Hematopoietic multipotent progenitor cell treated with erythropoietin and hydrocortisone succinate and interleukin-3 and kit ligand, for 8 days (in vitro differentiated cells): ENCODE measurements around the gene TMEM250.

Experiments
- DNase-seq: peaks from one replicate; pipeline ENCODE4 v3.0.0-alpha.2; 2015

TMEM250 gene

DNA sequence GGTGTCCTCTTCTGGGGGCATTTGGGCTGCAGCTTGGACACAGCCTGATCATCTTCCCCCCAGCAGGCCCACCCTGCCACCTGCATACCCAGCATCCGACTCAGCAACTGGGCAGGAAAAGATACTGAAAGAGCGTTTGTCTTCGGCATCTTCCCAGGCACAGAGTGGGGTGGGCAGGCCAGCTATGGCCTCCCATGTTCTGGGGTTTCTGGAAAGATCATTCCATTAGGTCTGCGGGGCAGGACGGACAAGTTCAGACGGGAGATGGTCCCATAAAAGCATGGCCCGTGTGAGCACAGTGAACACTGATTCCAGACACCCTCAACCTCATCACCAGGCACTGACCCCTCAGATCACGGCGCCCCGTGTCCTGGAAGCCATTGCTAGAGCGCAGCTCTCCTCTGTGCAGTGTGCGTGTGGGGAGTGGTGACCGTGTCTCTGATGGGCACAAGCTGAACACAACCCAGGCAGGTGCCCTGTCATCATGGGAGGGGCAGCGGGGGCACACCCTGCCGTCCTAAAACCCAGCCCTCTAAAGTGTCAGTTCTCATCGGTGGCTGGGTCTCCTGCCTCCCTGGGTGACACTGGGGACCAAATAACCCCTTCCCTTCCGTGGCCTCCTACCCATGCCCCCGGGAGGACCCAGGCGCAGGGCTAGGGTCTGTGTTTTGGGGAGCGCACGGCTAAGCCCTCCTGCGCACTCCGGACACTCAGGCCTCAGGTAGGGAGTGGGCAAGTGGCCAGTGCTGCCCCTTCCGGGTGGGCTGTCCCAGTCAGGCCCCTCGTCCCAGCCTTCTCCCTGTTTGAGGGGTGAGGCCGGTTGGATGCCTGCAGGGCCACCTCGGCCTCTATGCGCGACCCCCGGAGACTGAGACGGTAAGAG, 13.2 kb upstream of the TMEM250 start:
- DNase-seq: no peak

DNA sequence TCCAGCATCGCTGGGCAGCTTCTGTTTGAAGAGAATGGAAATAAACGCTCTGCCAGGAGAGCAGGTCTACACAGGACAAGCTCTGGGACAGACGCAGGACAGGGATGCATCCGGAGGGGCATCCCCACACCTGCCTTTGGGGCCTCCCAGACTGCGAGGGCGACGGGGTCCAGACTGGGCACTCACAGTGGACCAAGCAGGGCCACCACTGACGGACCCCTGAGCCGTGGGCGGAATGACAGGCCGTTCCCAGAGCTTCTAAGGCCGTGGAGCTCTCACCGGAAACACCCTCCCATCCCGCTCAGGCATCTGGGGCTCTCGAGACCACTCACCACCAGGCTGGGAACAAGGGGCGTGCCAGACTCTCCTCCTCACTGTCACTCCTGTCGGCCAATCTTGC, 10.5 kb upstream of the TMEM250 start:
- no peak for DNase-seq

DNA sequence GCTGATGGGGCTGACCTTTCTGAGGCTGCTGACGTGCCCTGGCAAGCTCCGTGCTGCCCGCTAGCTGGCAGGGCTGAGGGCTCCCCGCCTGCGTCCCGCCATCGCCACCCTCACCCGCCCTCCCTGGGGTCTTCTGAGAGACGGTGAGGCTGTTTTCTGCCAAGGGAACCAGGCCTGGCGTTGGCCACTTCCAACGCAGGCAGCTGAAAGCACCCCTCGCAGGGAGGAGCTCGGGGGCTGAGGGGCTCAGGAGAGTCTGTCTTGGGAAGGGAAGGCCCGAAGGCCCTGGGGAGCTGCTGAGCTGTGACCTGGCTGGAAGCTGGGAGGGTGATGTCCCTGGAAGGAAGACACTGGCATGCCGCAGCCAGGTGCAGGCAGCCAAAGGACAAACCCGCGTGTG, 9.8 kb upstream of the TMEM250 start:
- no peak for DNase-seq

DNA sequence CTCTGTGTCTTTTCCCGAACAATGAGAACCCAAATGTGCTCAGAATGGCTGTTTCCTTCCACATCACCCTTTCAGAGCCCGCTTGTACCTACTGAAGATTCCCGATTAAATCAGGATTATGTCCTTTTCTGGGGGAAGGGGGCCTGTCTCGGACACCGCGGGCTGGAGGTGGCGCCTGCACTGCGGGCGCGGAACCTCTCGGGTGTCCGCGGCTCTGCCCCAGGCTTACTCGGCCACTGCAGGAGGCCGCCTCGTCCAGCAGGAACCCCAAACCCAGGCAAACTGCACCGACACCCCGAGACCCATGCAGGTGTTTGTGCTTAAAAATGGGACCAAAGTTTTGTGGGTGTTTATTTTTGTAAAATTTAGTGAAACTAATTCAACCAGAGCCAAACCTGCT, 8.6 kb upstream of the TMEM250 start:
- DNase-seq: no peak

DNA sequence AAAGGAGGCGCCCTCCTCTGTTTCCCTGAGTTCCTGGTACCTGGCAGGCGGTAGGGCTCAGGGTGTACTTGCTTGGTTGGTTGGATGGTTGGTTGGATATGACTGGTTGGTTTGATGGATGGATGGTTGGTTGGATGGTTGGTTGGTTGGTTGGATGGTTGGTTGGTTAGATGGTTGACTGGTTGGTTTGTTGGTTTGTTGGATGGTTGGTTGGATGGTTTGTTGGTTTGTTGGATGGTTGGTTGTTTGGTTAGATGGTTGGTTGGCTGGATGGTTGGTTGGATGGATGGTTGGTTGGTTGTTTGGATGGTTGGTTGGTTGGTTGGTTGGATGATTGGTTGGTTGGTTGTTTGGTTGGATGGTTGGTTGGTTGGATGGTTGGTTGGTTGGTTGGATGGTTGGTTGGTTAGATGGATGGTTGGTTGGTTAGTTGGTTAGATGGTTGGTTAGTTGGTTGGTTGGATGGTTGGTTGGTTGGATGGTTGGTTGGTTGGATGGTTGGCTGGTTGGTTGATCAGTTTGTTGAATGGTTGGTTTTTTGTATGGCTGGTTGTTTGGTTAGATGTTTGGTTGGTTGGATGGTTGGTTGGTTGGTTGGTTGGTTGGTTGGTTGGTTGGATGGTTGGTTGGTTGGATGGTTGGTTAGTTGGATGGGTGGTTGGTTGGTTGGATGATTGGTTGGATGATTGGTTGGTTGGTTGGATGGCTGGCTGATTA, 6.5 kb upstream of the TMEM250 start:
- DNase-seq: no peak

DNA sequence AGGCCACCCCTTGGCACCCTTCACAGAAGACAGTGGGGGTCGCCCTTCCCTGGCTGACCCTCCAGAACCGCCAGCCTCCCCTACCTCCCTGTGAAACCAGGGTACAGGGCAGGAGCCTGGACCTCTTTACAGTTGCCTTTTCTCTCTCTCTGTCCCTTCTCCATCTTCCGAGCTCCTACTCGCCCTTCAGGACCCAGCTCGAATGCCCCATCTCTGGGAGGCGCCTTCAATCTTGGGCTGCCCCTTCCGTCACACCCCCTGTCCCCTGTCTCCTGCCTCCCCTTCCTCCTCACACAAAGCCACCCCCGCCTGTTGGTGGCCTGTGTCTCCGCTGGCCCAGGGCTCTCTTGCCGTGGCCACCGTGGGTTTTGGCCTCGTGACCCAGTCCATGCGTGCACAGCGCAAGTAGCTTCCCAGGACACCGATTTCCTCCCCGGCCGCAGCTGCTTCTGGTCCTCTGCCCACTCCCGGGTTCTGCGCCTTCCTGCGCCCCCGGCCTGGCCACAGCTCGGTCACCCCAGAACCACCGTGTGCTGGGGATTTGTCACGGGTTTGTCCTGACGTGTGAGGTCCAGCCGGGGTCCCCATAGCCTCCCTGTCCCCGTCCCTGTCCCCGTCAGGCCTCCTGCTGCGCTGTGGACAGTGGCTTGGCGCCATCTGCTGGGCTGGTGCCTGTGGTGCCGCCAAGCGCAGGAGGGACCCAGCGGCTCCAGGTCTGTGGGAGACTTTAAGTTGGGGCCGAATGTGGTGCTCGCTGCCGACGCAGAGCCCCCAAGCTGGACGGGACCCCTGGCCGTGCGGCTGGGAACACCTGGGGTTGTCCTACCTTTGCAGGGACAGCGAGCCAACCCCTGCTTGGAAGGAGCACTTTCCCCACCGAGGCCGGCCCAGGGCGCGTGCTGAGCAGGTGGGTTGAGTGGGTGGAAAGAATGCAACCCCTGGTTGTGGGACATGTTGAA, 4.0 kb upstream of the TMEM250 start:
- DNase-seq: peak; percentile 73

DNA sequence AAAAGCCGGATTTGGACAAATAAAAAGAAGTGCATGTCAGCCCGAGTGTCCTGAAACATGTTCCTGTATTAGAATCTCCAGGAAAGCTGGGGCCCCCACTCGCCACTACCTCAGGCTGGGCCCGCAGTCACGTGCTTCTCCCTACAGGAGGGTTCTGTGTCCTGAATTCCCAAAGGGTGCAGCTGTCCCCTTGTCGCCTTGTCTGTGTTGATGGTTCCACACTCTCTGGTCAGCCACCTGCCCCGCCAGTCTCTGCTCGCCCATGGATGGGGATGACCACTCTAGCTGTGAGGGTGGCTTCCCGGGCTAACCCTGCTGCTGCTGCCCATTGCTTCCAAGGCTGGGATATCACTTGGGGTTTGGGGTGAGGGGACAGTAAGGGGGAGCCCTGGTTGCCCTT, 3.1 kb upstream of the TMEM250 start:
- DNase-seq: no peak

DNA sequence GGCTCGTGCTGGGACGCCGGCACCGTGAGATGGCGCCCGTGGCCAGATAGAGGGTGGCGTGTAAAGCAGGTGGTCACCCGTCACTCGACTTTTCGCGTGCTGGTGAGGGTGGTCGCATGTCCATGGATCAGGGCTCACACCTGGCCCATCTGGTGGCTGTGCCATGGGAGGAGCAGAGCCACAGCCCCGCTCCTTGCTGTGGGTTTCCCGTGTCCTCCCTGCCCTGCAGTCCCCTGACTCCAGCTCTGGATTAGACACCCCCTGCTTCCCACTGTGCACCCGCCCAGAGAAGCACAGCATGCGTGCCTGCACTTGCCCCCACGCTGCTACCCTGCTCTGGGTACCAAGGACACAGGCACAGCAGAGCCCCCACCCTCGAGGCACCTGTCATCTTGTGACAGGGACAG, 1.8 kb upstream of the TMEM250 start:
- DNase-seq: no peak

DNA sequence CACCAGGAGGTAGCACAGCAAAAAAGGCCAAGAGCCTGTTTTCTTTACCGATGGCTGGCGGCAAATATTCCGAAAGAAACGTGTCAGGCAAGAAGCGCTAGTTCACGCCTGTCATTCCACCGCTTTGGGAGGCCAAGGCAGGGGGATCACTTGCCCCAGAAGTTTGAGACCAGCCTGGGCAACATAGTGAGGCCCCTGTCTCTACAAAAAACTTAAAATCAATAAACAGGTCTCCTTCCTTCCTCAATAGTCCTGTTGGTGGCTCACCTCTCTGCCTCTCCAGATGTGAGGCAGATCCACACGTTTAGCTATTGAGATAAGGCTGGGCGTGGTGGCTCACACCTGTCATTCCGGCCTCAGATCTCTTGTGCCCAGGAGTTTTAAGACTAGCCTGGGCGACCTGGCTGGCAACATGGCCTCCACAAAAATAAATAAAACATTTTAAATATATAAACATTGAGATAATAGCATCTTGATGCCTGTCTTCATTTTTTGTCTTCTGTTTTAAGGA, 1.3 kb upstream of the TMEM250 start:
- peak; percentile 55 for DNase-seq

DNA sequence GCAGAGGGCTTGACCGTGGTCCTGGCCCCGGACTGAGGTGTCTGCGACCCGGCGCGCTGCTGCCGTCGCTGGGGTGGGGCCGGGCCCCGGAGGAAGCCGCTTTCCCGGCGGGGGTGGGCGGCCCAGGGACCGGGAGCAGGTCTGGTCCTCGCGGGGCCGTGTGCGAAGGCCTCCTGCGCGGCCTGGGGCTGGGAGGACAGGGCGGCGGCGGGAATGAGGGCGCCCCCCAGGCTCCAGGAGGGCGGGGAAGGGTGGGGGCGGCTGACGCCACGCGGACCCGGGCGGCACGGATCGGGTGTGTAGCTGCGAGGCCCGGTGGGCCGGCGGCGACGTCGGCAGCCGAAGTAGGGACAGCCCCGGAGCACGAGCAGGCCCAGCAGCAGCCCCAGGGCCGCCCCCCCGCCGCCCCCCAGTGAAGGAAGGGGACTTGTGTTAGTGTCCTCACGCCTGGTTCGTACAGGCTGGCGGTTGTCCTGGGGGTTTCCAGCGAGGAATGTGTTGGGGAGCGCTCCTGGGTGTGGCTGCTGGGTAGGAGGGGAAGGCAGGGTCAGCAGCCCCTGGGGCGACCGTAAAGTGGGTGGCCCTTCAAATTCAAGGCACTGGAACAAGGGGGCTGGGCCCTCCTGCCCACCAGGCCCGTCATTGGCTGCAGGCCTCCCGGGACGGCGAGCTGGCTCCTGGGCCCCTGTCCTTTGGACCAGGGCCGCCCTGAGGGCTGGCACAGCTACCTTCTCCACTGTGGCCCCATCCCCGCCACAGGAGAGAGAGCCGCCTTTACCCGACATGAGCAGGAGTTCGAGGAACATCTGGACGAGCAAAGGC, 597 bp upstream of the TMEM250 start:
- DNase-seq: peak; percentile 61

DNA sequence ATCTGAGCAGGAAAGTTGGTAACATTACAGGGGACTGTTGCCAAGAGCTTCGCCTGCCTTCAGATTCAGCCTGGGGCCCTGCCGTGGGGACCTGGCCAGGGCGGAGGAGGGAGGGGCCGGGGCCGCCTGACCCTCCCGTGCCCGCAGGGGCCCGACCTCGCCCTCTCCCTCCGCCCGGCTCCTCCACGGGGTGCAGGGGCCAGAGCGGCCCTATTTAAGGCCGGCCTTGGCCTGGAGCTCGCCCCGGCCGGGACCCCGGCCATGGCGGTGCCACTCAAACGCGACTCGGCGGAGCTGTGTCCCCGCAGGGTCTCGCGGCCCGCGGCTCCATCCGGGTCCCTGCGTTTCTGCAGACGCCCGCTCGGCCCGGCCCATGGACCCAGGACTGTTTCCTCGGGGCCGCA, 757 bp downstream of the TMEM250 start:
- DNase-seq: no peak

DNA sequence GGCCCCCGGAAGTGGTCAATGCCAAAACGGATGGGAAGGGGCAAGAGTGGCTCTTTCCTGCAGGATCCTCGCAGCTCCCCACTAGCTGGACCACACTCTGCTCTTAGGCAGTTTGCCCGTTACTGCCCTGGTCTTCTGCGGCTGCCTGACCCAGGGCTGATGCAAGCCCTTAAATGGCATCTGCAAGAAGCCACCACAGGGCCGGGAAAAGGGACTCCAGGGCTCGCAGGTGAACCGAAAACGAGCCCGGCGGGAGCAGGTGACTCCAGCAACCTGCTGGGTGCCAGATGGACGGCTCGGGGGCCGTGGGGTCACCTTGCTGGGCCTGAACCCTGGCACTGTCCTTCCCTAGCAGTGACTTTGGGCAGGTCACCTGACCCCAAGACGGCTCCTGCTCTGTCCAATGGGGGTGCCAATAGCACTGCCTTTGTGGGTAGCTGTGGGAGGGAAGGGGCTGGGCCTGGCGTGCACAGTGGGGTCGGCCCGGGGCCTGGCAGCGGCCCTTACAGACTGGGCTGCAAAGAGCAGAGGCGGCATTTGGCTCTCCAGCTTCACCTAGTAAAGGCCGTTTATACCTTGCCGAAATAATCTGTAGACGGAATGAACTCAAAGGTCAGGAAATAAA, 1.3 kb downstream of the TMEM250 start:
- DNase-seq: peak; percentile 68

DNA sequence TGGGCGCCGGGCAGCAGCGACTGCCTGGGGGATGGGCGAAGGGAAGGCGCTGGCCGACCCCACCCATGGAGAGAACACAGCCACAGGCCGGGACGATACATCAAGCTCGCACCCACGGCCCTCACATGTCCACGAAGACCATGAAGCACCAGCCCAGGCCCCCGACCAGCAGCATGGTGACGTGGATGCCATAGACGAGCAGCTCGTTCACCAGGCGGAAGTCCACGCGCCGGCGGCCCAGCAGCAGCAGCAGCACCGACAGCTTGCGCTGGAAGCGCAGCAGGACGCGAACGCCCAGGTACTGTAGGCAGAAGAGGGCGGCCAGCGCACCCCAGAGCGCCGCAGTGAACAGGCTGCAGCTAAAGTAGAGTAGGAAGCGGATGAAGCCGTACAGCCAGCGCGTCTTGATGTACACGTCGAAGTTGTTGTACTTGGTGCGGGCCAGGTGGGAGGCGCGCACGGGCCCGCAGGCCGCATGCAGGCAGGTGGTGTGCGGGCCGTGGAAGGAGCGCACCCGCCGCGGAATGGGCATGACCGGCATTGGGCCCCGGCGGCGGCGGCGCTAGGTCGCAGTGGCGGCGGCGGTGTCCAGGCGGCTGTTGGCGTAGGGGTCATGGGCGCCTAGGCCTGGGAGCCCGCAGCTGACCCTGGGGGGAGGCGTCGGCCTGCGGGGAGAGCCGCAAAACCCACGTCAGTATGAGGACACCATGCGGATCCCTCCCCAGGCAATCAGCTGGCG, 2.1 kb downstream of the TMEM250 start:
- no peak for DNase-seq

DNA sequence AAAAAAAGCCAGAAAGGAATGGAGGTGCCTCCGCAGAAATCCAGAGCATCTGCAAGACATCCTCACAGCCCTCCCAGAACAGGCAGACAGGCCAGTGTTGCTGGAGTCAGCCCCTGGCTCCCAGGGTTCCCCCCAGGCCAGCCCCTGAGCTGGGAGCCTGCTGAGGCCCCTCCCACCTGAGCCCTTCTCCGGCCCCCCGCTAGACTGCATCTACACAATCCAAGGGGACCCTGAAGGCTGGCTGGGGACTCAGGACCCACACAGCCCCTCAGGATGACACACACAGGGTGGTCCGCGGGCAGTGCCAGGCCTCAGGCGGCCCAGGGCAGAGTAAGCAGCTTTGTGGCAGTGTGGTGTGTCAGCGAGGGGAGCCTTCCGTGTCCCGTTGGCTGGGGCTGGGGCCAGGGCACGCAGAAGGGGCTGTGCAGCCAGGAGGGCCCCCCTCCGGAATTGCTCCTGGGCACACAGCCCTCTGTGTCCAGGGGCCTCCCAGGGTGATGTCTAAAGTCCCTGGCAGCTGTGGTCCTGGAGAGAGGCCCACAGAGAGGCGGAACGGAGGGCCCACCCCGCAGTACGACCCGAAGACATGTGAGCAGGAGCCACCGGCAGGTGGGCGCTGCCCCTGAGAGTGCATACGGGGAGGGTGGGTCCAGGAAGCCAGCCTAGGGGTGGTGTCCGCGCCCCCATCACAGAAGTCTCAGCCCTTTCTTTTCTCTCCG, 2.9 kb downstream of the TMEM250 start:
- DNase-seq: no peak

DNA sequence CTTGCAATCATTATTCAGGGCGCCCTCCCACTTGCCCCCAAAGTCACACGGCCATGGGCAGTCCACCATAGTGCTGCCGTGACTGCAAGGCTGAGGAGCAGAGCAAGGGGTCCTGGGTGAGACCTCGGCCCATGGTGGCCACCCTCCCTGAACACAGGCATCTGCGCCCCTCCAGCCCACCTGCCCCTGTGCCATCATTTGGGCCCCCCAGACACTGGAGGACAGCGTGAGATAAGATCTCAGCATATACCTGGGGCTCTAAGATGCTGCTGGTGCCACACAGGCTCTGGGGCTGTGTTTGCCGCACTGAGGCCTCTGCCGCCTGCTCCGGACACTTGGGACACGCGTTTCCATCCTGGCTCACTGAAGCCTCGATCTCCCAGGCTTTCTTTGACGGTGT, 3.5 kb downstream of the TMEM250 start:
- DNase-seq: no peak

DNA sequence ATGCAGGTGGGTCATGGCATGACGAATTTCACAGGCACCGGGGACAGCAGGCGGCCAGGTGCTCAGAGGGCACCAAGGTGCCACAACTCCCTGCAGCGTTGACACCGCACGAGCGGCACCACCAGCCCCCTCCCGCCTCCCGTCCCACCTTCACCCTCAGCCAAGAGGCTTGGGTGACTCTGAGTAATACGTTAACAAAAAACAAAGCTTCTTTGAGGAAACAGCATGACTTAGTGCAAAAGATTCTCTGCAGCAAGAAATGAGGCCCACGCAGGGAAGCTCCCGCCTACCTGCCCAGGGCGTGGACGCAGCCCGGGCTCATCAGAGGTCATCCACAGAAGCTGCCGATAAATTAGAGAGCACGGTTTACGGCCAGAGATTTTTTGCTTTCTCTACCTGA, 4.1 kb downstream of the TMEM250 start:
- no peak for DNase-seq

DNA sequence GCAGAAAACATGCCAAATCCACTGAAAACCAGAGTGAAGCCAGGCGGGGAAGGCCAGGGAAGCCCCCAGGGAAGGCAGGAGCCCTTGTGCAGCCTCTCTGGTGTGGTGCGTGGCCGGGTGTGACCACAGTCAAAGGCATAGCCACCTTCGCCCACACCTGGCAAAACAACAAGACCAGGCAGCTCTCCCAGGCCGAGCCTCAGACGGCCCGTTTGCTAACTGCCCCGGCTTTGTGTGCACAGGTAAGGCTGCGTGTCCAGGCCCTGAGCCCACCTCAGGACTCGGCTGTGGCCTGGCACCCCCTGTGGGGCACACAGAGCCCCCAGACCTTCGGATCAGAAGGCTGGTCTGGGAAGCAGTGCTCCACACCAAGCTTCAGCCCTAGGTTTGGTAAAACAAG, 6.1 kb downstream of the TMEM250 start:
- DNase-seq: no peak

DNA sequence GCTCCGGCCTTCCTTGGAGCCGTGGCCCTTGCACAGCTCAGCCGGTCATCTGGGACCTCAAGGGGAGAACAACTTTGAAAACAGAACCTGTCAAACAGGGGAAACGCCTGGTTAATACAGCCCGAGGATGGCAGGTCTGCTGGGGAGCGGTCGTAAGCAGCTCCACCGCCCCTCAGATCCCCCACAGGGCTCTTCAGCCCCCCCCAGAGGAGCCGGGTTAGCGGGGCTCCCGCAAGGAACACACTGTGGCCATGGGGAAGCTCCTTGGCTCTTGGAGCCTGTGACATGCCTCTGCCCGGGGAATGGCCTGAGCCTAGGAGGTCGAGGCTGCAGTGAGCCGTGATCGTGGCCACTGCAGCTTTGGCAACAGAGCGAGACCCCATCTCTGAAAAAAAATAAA, 6.8 kb downstream of the TMEM250 start:
- no peak for DNase-seq

DNA sequence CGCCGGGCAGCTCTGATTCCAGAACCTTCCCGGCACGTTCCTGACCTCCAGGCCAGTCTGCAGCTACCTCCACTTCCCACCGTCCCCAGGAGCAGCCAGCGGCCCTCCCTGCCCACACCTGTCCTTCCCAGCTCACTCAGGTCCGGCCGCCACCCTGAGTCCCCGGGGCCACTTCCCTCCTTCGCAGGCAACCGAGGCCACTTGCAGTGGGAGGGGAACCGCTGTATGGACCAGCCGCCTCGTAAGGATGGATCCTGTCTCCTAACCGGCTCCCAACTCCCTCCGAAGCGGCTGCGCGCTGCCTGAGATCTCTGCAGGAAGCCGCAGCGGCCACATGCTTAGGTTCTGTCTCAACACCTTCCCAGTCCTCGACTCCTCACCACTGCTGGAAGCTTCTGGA, 7.5 kb downstream of the TMEM250 start:
- DNase-seq: no peak
